KBM-7 (cell line): ENCODE data around the gene ZNF813.

Source experiments
- DNase-seq: peaks from one replicate; pipeline ENCODE4 v3.0.0-alpha.2; 2015
- in situ Hi-C: fragments of 300-500 bp; cut with MboI; formaldehyde crosslinking; loops from 2 replicates; pipeline ENCODE4 v1.14.3; 2020; ENCODE audit warnings: low sequenced_read_pairs, low pct_unique_long_range_greater_than_20kb, mixed read lengths

ZNF813 gene

GRCh38 chr19:53517114-53517741 is 49.7 kb downstream of the ZNF813 start:
- in situ Hi-C loops = no loop called here

GRCh38 chr19:53518121-53518520 is 50.6 kb downstream of the ZNF813 start:
- in situ Hi-C loops = no loop called here
- DNase-seq = no peak

More at GRCh38 chr19:53517114-53517741, 49.7 kb downstream of the ZNF813 start:
- no peak for DNase-seq

GRCh38 chr19:53518716-53519115 is 51.2 kb downstream of the ZNF813 start:
- in situ Hi-C loops = no loop called here

GRCh38 chr19:53519446-53519845 is 51.9 kb downstream of the ZNF813 start:
- in situ Hi-C loops = no loop called here
- DNase-seq = no peak

More at GRCh38 chr19:53518716-53519115, 51.2 kb downstream of the ZNF813 start:
- DNase-seq = no peak

GRCh38 chr19:53520163-53520546 is 52.6 kb downstream of the ZNF813 start:
- in situ Hi-C loops = no loop called here
- no peak for DNase-seq

- in situ Hi-C loops = no loop called here
- peak; percentile 96 for DNase-seq
Measured at GRCh38 chr19:53520547-53521372, 53.2 kb downstream of the ZNF813 start.

- in situ Hi-C loops = no loop called here
Measured at GRCh38 chr19:53521373-53522202, 54.1 kb downstream of the ZNF813 start.

GRCh38 chr19:53525922-53526321 is 58.4 kb downstream of the ZNF813 start:
- no peak for DNase-seq
- in situ Hi-C loops = no loop called here

More at GRCh38 chr19:53521373-53522202, 54.1 kb downstream of the ZNF813 start:
- no peak for DNase-seq

- in situ Hi-C loops = no loop called here
- DNase-seq = no peak
Measured at GRCh38 chr19:53530622-53531021, 63.1 kb downstream of the ZNF813 start.

- no peak for DNase-seq
- in situ Hi-C loops = no loop called here
Measured at GRCh38 chr19:53531457-53531856, 63.9 kb downstream of the ZNF813 start.

- in situ Hi-C loops = no loop called here
- no peak for DNase-seq
Measured at GRCh38 chr19:53532362-53532761, 64.8 kb downstream of the ZNF813 start.

- in situ Hi-C loops = no loop called here
- no peak for DNase-seq
Measured at GRCh38 chr19:53536225-53536548, 68.7 kb downstream of the ZNF813 start.

- no peak for DNase-seq
- in situ Hi-C loops = no loop called here
Measured at GRCh38 chr19:53537121-53537520, 69.6 kb downstream of the ZNF813 start.

GRCh38 chr19:53537521-53538377 is 70.2 kb downstream of the ZNF813 start, which contains the start of gene ZNF331:
ZNF331 (plus strand) TSS chr19:53538145; CDS start chr19:53569377, 31,232 bp downstream.
- DNase-seq = no peak
- in situ Hi-C loops = no loop called here

- DNase-seq = no peak
- in situ Hi-C loops = no loop called here
Measured at GRCh38 chr19:53538378-53539109, 71.0 kb downstream of the ZNF813 start.

- in situ Hi-C loops = no loop called here
Measured at GRCh38 chr19:53540091-53540490, 72.6 kb downstream of the ZNF813 start.

GRCh38 chr19:53541971-53542370 is 74.4 kb downstream of the ZNF813 start:
- no peak for DNase-seq
- in situ Hi-C loops = no loop called here

More at GRCh38 chr19:53540091-53540490, 72.6 kb downstream of the ZNF813 start:
- DNase-seq = no peak
